Mesothelial cell of epicardium (in vitro differentiated cells): ENCODE results near the gene VPS52. TPM values are rescaled to one million over a fixed set of nuclear protein-coding genes. Genes with fewer than 3 reads are reported as not detected.

Experiments used
- DNase-seq, 2 experiments: peaks; one replicate each; pipeline ENCODE4 v3.0.0; 2021; ENCODE audit warnings: low spot score in 2 of 2; ENCODE audit not compliant: unreplicated experiment in 2 of 2
- H3K27ac Mint-ChIP-seq: 2 replicates; pipeline ENCODE4 v1.8.0; 2021; ENCODE audit warnings: mixed read lengths
- H3K27me3 Mint-ChIP-seq: 2 replicates; pipeline ENCODE4 v1.8.0; 2021; ENCODE audit warnings: low read depth, mixed read lengths
- H3K36me3 Mint-ChIP-seq: 2 replicates; pipeline ENCODE4 v1.8.0; 2021; ENCODE audit warnings: mixed read lengths
- H3K4me1 Mint-ChIP-seq: 2 replicates; pipeline ENCODE4 v1.8.0; 2021; ENCODE audit warnings: mixed read lengths
- H3K4me3 Mint-ChIP-seq: 2 replicates; pipeline ENCODE4 v1.8.0; 2021; ENCODE audit warnings: mild to moderate bottlenecking, moderate library complexity, mixed read lengths
- H3K9me3 Mint-ChIP-seq: 2 replicates; pipeline ENCODE4 v1.8.0; 2021; ENCODE audit warnings: mixed read lengths
- total RNA-seq: library from RNA; stranded (reverse); gene quantifications from 3 replicates; pipeline ENCODE4 v1.2.1, GENCODE V29; 2021
- TF ChIP-seq, protein P1 (sequence below): fragments of 200-600 bp; sonication (generic); IDR thresholded peaks from one replicate; pipeline ENCODE4 v1.5.0; 2021; ENCODE audit warnings: antibody characterized with exemption; ENCODE audit not compliant: unreplicated experiment

VPS52 gene
- total RNA-seq, 1 donor from 2014 or later = 69.8 TPM

DNA sequence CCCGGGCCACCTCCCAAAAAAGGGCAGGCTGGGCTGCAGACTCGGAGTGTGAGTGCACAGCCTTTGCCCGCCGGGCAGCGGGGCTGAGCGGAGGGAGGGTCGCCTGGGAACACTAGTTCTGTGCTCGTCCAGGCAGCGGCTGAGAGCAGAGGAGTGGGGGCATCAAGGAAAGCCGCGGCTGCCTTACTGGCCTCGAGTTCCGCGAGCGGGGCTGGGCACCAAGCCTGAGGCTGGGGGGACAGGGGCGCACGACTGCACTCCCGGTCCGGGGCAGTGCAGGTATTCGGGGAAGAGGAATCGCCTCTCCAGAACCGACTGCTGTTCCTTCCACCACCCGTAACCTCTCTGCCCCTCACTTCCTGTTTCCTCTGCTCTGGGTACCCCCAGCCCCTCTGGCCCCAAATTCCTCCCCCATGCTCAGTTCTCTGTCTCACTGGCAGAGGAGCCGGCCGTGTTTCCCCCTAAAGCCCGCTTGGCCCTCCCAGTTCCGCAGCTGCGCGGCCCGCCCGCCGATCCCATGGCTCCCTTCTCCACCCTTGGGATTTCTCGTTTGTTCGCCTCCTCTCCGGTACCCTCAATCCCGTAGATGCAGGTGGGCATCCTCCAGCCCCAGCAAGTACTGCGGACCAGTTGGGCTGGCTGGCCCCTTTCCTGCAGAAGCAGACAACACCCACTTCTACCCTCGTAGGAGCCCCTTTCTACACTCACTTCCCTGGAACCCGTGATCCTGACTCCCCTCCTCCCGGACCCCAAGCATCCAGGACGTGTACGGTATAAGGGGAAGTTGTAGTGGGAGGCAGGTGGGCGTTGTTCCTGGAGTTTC lies 58.3 kb downstream of the VPS52 start:
- Mint-ChIP-seq H3K4me1 (peaks cover 30% of the 10 kb centered on the region), H3K36me3 (peaks cover 13% of the 10 kb centered on the region), H3K27me3 (peaks cover 40% of the 10 kb centered on the region), H3K9me3 (no peaks in the 10 kb centered on the region), H3K27ac (peak overlapping the region; percentile 71), H3K4me3 (peak overlapping the region; percentile 87)
- peak in 1 of 2 experiments; percentile 56 for DNase-seq
- TF ChIP-seq, protein P1, sequence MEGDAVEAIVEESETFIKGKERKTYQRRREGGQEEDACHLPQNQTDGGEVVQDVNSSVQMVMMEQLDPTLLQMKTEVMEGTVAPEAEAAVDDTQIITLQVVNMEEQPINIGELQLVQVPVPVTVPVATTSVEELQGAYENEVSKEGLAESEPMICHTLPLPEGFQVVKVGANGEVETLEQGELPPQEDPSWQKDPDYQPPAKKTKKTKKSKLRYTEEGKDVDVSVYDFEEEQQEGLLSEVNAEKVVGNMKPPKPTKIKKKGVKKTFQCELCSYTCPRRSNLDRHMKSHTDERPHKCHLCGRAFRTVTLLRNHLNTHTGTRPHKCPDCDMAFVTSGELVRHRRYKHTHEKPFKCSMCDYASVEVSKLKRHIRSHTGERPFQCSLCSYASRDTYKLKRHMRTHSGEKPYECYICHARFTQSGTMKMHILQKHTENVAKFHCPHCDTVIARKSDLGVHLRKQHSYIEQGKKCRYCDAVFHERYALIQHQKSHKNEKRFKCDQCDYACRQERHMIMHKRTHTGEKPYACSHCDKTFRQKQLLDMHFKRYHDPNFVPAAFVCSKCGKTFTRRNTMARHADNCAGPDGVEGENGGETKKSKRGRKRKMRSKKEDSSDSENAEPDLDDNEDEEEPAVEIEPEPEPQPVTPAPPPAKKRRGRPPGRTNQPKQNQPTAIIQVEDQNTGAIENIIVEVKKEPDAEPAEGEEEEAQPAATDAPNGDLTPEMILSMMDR = no peak

DNA sequence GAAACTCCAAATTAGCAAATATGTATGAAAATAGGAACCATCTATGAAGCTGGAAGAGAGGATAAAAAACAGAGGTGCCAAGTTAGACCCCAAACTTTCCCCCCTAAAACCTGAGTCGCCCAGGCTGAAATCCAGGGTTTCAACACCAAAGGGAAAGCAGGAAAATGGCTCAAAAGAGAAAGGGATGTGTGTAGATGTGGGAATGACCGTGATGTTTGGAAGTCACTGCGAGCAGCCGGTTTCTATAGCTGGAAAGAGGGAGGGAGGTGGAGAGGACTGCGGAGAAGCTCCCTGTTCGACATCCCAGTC lies 58.9 kb downstream of the VPS52 start:
- no peak for DNase-seq
- H3K36me3 Mint-ChIP-seq = peaks cover 13% of the 10 kb centered on the region
- TF ChIP-seq, protein P1 = no peak
- no peaks in the 10 kb centered on the region for H3K9me3 Mint-ChIP-seq
- H3K4me1 Mint-ChIP-seq = peaks cover 30% of the 10 kb centered on the region
- peak overlapping the region; percentile 87 for H3K4me3 Mint-ChIP-seq
- H3K27me3 Mint-ChIP-seq = peaks cover 35% of the 10 kb centered on the region
- peak overlapping the region; percentile 19 for H3K27ac Mint-ChIP-seq

DNA sequence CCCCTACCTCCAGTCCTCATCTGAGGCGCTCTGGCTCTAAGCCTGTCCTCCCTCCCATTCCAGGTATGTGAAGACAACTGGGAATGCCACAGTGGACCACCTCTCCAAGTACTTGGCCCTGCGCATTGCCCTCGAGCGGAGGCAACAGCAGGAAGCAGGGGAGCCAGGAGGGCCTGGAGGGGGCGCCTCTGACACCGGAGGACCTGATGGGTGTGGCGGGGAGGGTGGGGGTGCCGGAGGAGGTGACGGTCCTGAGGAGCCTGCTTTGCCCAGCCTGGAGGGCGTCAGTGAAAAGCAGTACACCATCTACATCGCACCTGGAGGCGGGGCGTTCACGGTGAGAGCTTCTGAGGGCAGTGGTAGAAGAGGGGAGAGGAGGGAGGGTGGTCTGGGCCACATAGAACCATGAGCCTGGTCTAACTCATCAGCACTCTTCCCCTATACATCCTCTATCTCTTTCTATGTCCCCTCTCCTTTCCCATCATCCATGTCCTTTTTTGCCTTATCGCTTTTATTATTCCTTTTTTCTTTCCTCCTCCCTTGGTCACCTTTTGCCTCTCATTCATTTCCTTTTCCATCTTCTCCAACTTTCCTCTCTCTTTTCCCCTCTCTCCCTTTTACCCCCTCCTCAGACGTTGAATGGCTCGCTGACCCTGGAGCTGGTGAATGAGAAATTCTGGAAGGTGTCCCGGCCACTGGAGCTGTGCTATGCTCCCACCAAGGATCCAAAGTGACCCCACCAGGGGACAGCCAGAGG lies 59.8 kb downstream of the VPS52 start:
- no peak for DNase-seq
- peaks cover 30% of the 10 kb centered on the region for H3K27me3 Mint-ChIP-seq

DNA sequence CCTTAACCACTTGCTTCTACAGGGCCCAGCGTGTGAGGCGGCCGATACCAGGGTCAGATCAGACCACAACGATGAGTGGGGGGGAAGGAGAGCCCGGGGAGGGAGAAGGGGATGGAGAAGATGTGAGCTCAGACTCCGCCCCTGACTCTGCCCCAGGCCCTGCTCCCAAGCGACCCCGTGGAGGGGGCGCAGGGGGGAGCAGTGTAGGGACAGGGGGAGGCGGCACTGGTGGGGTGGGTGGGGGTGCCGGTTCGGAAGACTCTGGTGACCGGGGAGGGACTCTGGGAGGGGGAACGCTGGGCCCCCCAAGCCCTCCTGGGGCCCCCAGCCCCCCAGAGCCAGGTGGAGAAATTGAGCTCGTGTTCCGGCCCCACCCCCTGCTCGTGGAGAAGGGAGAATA lies 60.5 kb downstream of the VPS52 start:
- TF ChIP-seq, protein P1 = no peak
- peaks cover 13% of the 10 kb centered on the region for H3K36me3 Mint-ChIP-seq
- peaks cover 27% of the 10 kb centered on the region for H3K27me3 Mint-ChIP-seq

More for the DNA sequence above, 59.8 kb downstream of the VPS52 start:
- TF ChIP-seq, protein P1 = no peak
- H3K27ac Mint-ChIP-seq = no peak overlapping the region
- no peaks in the 10 kb centered on the region for H3K9me3 Mint-ChIP-seq
- H3K4me1 Mint-ChIP-seq = peaks cover 32% of the 10 kb centered on the region
- H3K36me3 Mint-ChIP-seq = peaks cover 13% of the 10 kb centered on the region
- no peak overlapping the region for H3K4me3 Mint-ChIP-seq

DNA sequence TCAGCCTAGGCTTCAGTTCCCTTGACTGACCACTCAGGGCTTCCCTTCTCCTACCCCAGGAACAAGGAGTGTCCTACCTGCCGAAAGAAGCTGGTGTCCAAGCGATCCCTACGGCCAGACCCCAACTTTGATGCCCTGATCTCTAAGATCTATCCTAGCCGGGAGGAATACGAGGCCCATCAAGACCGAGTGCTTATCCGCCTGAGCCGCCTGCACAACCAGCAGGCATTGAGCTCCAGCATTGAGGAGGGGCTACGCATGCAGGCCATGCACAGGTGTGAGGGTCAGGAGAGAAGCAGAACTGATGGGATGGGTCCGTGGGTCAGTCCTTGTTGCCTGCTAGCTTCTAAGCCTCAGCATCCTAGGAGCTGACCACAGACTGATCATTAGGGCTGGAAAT lies 61.8 kb downstream of the VPS52 start:
- Mint-ChIP-seq H3K27ac (no peak overlapping the region), H3K27me3 (peaks cover 17% of the 10 kb centered on the region), H3K4me1 (peaks cover 44% of the 10 kb centered on the region), H3K9me3 (no peaks in the 10 kb centered on the region), H3K4me3 (peak overlapping the region; percentile 96), H3K36me3 (peaks cover 13% of the 10 kb centered on the region)
- TF ChIP-seq, protein P1 = no peak
- DNase-seq = no peak

More for the DNA sequence above, 60.5 kb downstream of the VPS52 start:
- H3K9me3 Mint-ChIP-seq = no peaks in the 10 kb centered on the region
- peaks cover 36% of the 10 kb centered on the region for H3K4me1 Mint-ChIP-seq
- H3K4me3 Mint-ChIP-seq = no peak overlapping the region
- H3K27ac Mint-ChIP-seq = no peak overlapping the region
- DNase-seq = no peak
